HepG2 (cell line): ENCODE results near the gene EZH1.

Experiments
- EZH2 ChIP-seq: conservative IDR thresholded peaks from 2 replicates; pipeline ENCODE4 v1.6.1; 2012; ENCODE audit warnings: mild to moderate bottlenecking, low read depth, low read length, moderate library complexity
- PAX8 ChIP-seq: sonication (generic); formaldehyde crosslinking; IDR thresholded peaks from 2 replicates; pipeline ENCODE4 v1.8.0; 2022; ENCODE audit warnings: mild to moderate bottlenecking, missing genetic modification reagents, borderline replicate concordance
- POLR2AphosphoS2 ChIP-seq: IDR thresholded peaks from 2 replicates; pipeline ENCODE4 v1.6.1; 2011; ENCODE audit warnings: low read depth, low read length, improper control_type of control experiment
- PRDM10 ChIP-seq: sonication (generic); formaldehyde crosslinking; IDR thresholded peaks from 2 replicates; pipeline ENCODE4 v1.4.0; 2020; ENCODE audit warnings: low read depth, missing genetic modification reagents
- SMARCC2 ChIP-seq: fragments of 450-650 bp; IDR thresholded peaks from 2 replicates; pipeline ENCODE4 v1.6.1; 2017; ENCODE audit warnings: antibody characterized with exemption, mild to moderate bottlenecking
- ZC3H4 ChIP-seq: sonication (generic); formaldehyde crosslinking; IDR thresholded peaks from 2 replicates; pipeline ENCODE4 v1.4.0; 2020; ENCODE audit warnings: missing genetic modification reagents, borderline replicate concordance
- ZFP90 ChIP-seq: sonication (generic); formaldehyde crosslinking; IDR thresholded peaks from 2 replicates; pipeline ENCODE4 v1.8.0; 2022; ENCODE audit warnings: missing genetic modification reagents, mild to moderate bottlenecking, inconsistent platforms, borderline replicate concordance
- ZNF839 ChIP-seq: sonication (generic); formaldehyde crosslinking; IDR thresholded peaks from 2 replicates; pipeline ENCODE4 v1.4.0; 2020; ENCODE audit warnings: missing genetic modification reagents, mild to moderate bottlenecking, borderline replicate concordance

GRCh38 chr17:42675348-42675964 is 69.4 kb downstream of the EZH1 start:
- TF ChIP-seq EZH2 (no peak), PAX8 (no peak), ZFP90 (CRISPR knock-in tag) (no peak), ZNF839 (CRISPR knock-in tag) (no peak), PRDM10 (CRISPR knock-in tag) (no peak), POLR2AphosphoS2 (no peak), ZC3H4 (CRISPR knock-in tag) (no peak), SMARCC2 (no peak)
